ENCODE data around the gene SLC12A6.
"Not testable (repeated sequence)": the region's sequence is repeated elsewhere in the genome, so short reads cannot be mapped to it uniquely, and the experiment has no call there.

Gene SLC12A6

GRCh38 chr15:34347951-34348638 lies 10.5 kb upstream of the SLC12A6 start:
- H3K9ac ChIP-seq (ENCODE audit: low read depth, low read length, poor library complexity, severe bottlenecking): no peak overlapping the region
- no peaks in the 10 kb centered on the region for H3K27me3 ChIP-seq (ENCODE audit: insufficient read depth, low read length, poor library complexity, severe bottlenecking)
- no peaks in the 10 kb centered on the region for H3F3A ChIP-seq (ENCODE audit: low read depth)
- no peaks in the 10 kb centered on the region for H4K20me1 ChIP-seq (ENCODE audit: insufficient read depth, low read length, poor library complexity, severe bottlenecking)
- no peak overlapping the region for H3K4me2 ChIP-seq (ENCODE audit: low read depth, low read length, poor library complexity, severe bottlenecking)
- no peaks in the 10 kb centered on the region for H3K36me3 ChIP-seq (ENCODE audit: insufficient read depth, low read length)
- no peaks in the 10 kb centered on the region for H3K9me3 ChIP-seq (ENCODE audit: insufficient read depth, low read depth, low read length)
- H2AFZ ChIP-seq (ENCODE audit: low read length): no peak overlapping the region
- H3K4me3 ChIP-seq (ENCODE audit: low read length, poor library complexity, severe bottlenecking): no peak overlapping the region
- peaks cover 5% of the 10 kb centered on the region for H3K4me1 ChIP-seq (ENCODE audit: insufficient read depth, low read length, poor library complexity, severe bottlenecking)
- no peaks in the 10 kb centered on the region for H3K79me2 ChIP-seq (ENCODE audit: insufficient read depth, low read length)
- TF ChIP-seq CTCF (conservative IDR thresholded peaks at IDR 0.05; ENCODE audit: low read length) (no peak), EZH2phosphoT487 (IDR thresholded peaks at IDR 0.05; ENCODE audit: borderline replicate concordance) (no peak)
- no peaks in the 10 kb centered on the region for H3K9me2 ChIP-seq (replicated peaks; ENCODE audit: low read depth, low read length)

GRCh38 chr15:34342737-34343575 lies 5.4 kb upstream of the SLC12A6 start, which contains the start of the genes NOP10 and NUTM1:
NOP10 (minus strand) TSS chr15:34343136; CDS start chr15:34343073, 63 bp downstream.
NUTM1 (plus strand) TSS chr15:34343315; CDS start chr15:34343697, 382 bp downstream.
- peak within 1 kb of the TSS; percentile 95 for H3K9ac ChIP-seq (ENCODE audit: low read depth, low read length, poor library complexity, severe bottlenecking)
- no peaks in the 10 kb centered on the region for H3K9me2 ChIP-seq (replicated peaks; ENCODE audit: low read depth, low read length)
- no peak for TF ChIP-seq EZH2phosphoT487 (IDR thresholded peaks at IDR 0.05; ENCODE audit: borderline replicate concordance)
- TF ChIP-seq CTCF (conservative IDR thresholded peaks at IDR 0.05; ENCODE audit: low read length): peak; percentile 85

GRCh38 chr15:34342213-34342736 lies 4.7 kb upstream of the SLC12A6 start:
- Histone ChIP-seq H3K79me2 (ENCODE audit: insufficient read depth, low read length) (peaks cover 46% of the 10 kb centered on the region), H3K9ac (ENCODE audit: low read depth, low read length, poor library complexity, severe bottlenecking) (peak overlapping the region; percentile 95), H3K4me1 (ENCODE audit: insufficient read depth, low read length, poor library complexity, severe bottlenecking) (peaks cover 31% of the 10 kb centered on the region), H4K20me1 (ENCODE audit: insufficient read depth, low read length, poor library complexity, severe bottlenecking) (peaks cover 12% of the 10 kb centered on the region), H3K4me2 (ENCODE audit: low read depth, low read length, poor library complexity, severe bottlenecking) (peak overlapping the region; percentile 81), H2AFZ (ENCODE audit: low read length) (peak overlapping the region; percentile 89; the same call in 1 of the 2 replicates), H3K4me3 (ENCODE audit: low read length, poor library complexity, severe bottlenecking) (peak overlapping the region; percentile 90)
- H3K27me3 ChIP-seq (ENCODE audit: insufficient read depth, low read length, poor library complexity, severe bottlenecking); H3K9me3 ChIP-seq (ENCODE audit: insufficient read depth, low read depth, low read length); H3F3A ChIP-seq (ENCODE audit: low read depth); H3K9me2 ChIP-seq (replicated peaks; ENCODE audit: low read depth, low read length); H3K36me3 ChIP-seq (ENCODE audit: insufficient read depth, low read length): not testable (repeated sequence)

More at GRCh38 chr15:34342737-34343575, 5.4 kb upstream of the SLC12A6 start, which contains the start of the genes NOP10 and NUTM1:
- Histone ChIP-seq H3K36me3 (ENCODE audit: insufficient read depth, low read length) (no peaks in the 10 kb centered on the region), H3K27me3 (ENCODE audit: insufficient read depth, low read length, poor library complexity, severe bottlenecking) (no peaks in the 10 kb centered on the region), H4K20me1 (ENCODE audit: insufficient read depth, low read length, poor library complexity, severe bottlenecking) (peaks cover 12% of the 10 kb centered on the region), H3K4me3 (ENCODE audit: low read length, poor library complexity, severe bottlenecking) (peak within 1 kb of the TSS; percentile 90), H3K4me2 (ENCODE audit: low read depth, low read length, poor library complexity, severe bottlenecking) (peak within 1 kb of the TSS; percentile 81), H3K4me1 (ENCODE audit: insufficient read depth, low read length, poor library complexity, severe bottlenecking) (peaks cover 31% of the 10 kb centered on the region), H3K9me3 (ENCODE audit: insufficient read depth, low read depth, low read length) (no peaks in the 10 kb centered on the region), H3F3A (ENCODE audit: low read depth) (no peaks in the 10 kb centered on the region), H3K79me2 (ENCODE audit: insufficient read depth, low read length) (peaks cover 42% of the 10 kb centered on the region), H2AFZ (ENCODE audit: low read length) (peak within 1 kb of the TSS; percentile 89)
